HepG2 (cell line): Measurements from ENCODE around the gene CORO1C. TPM values are rescaled to one million over a fixed set of nuclear protein-coding genes. Genes with fewer than 3 reads are reported as not detected.
A peak's percentile ranks its signal among the peaks of the same experiment; 100 is the strongest.

Experiments used
- AGO1 ChIP-seq: fragments of 200-400 bp; formaldehyde crosslinking; IDR thresholded peaks from 2 replicates; pipeline ENCODE4 v1.6.1; 2017; ENCODE audit warnings: mild to moderate bottlenecking, low read depth, low read length, moderate library complexity; ENCODE audit not compliant: poor library complexity, severe bottlenecking
- CC2D1A ChIP-seq: sonication (generic); formaldehyde crosslinking; IDR thresholded peaks from 2 replicates; pipeline ENCODE4 v1.8.1; 2023; ENCODE audit warnings: mild to moderate bottlenecking, missing genetic modification reagents
- CEBPG ChIP-seq: IDR thresholded peaks from 2 replicates; pipeline ENCODE4 v1.6.1; 2016
- LCORL ChIP-seq, 2 experiments: fragments of 450-650 bp in 1 of 2; sonication (generic) in 1 of 2; formaldehyde crosslinking in 1 of 2; IDR thresholded peaks; 2 replicates each; pipeline versions ENCODE4 v1.5.0 to v1.6.1; 2017 to 2020; ENCODE audit warnings: antibody characterized with exemption in 1 of 2, missing genetic modification reagents in 1 of 2
- ONECUT2 ChIP-seq: sonication (generic); formaldehyde crosslinking; IDR thresholded peaks from 2 replicates; pipeline ENCODE4 v1.4.0; 2020; ENCODE audit warnings: missing genetic modification reagents
- POLR2G ChIP-seq: fragments of 200-400 bp; formaldehyde crosslinking; IDR thresholded peaks from 2 replicates; pipeline ENCODE4 v1.6.1; 2018; ENCODE audit warnings: mild to moderate bottlenecking, low read depth, low read length, moderate library complexity
- RARA ChIP-seq: IDR thresholded peaks from 2 replicates; pipeline ENCODE4 v1.6.1; 2016; ENCODE audit warnings: missing genetic modification reagents, missing compliant biosample characterization
- SMC3 ChIP-seq: IDR thresholded peaks from 2 replicates; pipeline ENCODE4 v1.6.1; 2011; ENCODE audit warnings: low read length, improper control_type of control experiment
- SNRNP70 ChIP-seq: fragments of 200-400 bp; formaldehyde crosslinking; IDR thresholded peaks from 2 replicates; pipeline ENCODE4 v1.6.1; 2017; ENCODE audit warnings: mild to moderate bottlenecking, low read depth, low read length, moderate library complexity
- TBL1XR1 ChIP-seq: fragments of 150-350 bp; IDR thresholded peaks from 2 replicates; pipeline ENCODE4 v1.6.1; 2014; ENCODE audit warnings: borderline replicate concordance, low read length; ENCODE audit not compliant: partially characterized antibody
- ZFP62 ChIP-seq: sonication (generic); formaldehyde crosslinking; IDR thresholded peaks from 2 replicates; pipeline ENCODE4 v1.4.0; 2020; ENCODE audit warnings: missing genetic modification reagents
- ZNF17 ChIP-seq: sonication (generic); formaldehyde crosslinking; IDR thresholded peaks from 2 replicates; pipeline ENCODE4 v1.5.0; 2020; ENCODE audit warnings: mild to moderate bottlenecking, missing genetic modification reagents
- ZNF234 ChIP-seq: sonication (generic); formaldehyde crosslinking; conservative IDR thresholded peaks from 2 replicates; pipeline ENCODE4 v1.5.1; 2020; ENCODE audit warnings: mild to moderate bottlenecking, missing genetic modification reagents
- ZNF749 ChIP-seq: sonication (generic); formaldehyde crosslinking; IDR thresholded peaks from 2 replicates; pipeline ENCODE4 v1.8.0; 2022; ENCODE audit warnings: mild to moderate bottlenecking, missing genetic modification reagents, moderate library complexity, borderline replicate concordance
- ZNF883 ChIP-seq: sonication (generic); formaldehyde crosslinking; IDR thresholded peaks from 2 replicates; pipeline ENCODE4 v1.5.1; 2020; ENCODE audit warnings: mild to moderate bottlenecking, missing genetic modification reagents; ENCODE audit errors: not compliant biosample characterization
- polyA plus RNA-seq, 8 experiments: library from polyadenylated mRNA; depleted of rRNA in 3 of 8; stranded (reverse) in 7 of 8; unstranded in 1 of 8; fragments of >200 nt; fragmentation: Illumina TruSeq in 4 of 8; extraction: Trizol in 4 of 8; gene quantifications; 2 replicates each; pipeline versions ENCODE4 v1.2.1 to v1.2.3, GENCODE V29; 2011 to 2016; ENCODE audit warnings: low read depth in 4 of 8, missing spikeins in 1 of 8, mixed read lengths in 1 of 8; ENCODE audit not compliant: insufficient read depth in 1 of 8
- total RNA-seq, 5 experiments: library from RNA; depleted of rRNA; stranded (reverse); fragments of >200 nt; fragmentation: Illumina TruSeq; extraction: Trizol; gene quantifications; 2 replicates each; pipeline ENCODE4 v1.2.3, GENCODE V29; 2016; ENCODE audit warnings: low read depth in 1 of 5
- TF ChIP-seq, protein P1 (sequence below): sonication (generic); formaldehyde crosslinking; conservative IDR thresholded peaks from 2 replicates; pipeline ENCODE4 v1.4.0; 2020; ENCODE audit warnings: missing genetic modification reagents
- TF ChIP-seq, protein P2 (sequence below): sonication (generic); formaldehyde crosslinking; IDR thresholded peaks from 2 replicates; pipeline ENCODE4 v1.4.0; 2020; ENCODE audit warnings: missing genetic modification reagents
- TF ChIP-seq, protein P3 (sequence below): sonication (generic); formaldehyde crosslinking; IDR thresholded peaks from 2 replicates; pipeline ENCODE4 v1.4.0; 2020; ENCODE audit warnings: low read depth, missing genetic modification reagents
- TF ChIP-seq, protein P4 (sequence below): sonication (generic); formaldehyde crosslinking; IDR thresholded peaks from 2 replicates; pipeline ENCODE4 v1.4.0; 2020; ENCODE audit warnings: mild to moderate bottlenecking, missing genetic modification reagents
- TF ChIP-seq, protein P5 (sequence below): sonication (generic); formaldehyde crosslinking; IDR thresholded peaks from 2 replicates; pipeline ENCODE4 v1.4.0; 2020; ENCODE audit warnings: mild to moderate bottlenecking, low read depth, missing genetic modification reagents

The CORO1C gene
- total and polyA plus RNA-seq, 2 of the 13 experiments (the other 11 are each of a cell fraction or from before 2014, with no cell fraction given): 73.7 to 131 TPM

DNA sequence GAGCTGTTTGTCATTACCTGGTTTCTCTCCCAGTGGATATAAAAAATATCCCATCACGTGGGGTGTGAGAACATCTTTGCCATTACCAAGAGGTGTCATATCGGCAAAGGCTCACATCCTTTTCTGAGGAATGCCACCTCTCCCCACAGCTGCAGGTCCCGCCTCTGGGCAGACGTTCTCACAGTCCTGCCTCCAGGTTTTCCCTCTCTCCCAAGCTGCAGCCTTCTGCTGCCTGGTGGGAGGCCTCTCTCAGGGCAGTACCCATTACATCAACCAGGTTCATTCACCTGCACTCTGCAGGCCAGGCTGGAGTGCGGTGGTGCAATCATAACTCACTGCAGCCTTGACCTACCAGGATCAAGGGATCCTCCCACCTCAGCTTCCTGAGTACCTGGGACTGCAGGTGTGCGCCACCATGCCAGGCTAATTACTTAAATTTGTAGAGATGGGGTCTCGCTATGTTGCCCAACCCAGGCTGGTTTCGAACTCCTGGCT is 118.5 kb downstream of the CORO1C start (continued):
- TF ChIP-seq ZNF749 (no peak), ONECUT2 (CRISPR knock-in tag) (no peak), ZNF883 (CRISPR knock-in tag) (no peak), SMC3 (no peak), POLR2G (no peak), RARA (CRISPR knock-in tag) (no peak), ZNF234 (no peak), SNRNP70 (no peak), ZFP62 (CRISPR knock-in tag) (no peak), AGO1 (no peak), CC2D1A (no peak), TBL1XR1 (no peak), ZNF17 (CRISPR knock-in tag) (no peak), CEBPG (CRISPR knock-in tag) (peak; percentile 56), LCORL (IDR thresholded peaks at IDR 0.05) (no peak), LCORL (CRISPR knock-in tag; IDR thresholded peaks at IDR 0.05) (no peak)
- TF ChIP-seq, protein P1, sequence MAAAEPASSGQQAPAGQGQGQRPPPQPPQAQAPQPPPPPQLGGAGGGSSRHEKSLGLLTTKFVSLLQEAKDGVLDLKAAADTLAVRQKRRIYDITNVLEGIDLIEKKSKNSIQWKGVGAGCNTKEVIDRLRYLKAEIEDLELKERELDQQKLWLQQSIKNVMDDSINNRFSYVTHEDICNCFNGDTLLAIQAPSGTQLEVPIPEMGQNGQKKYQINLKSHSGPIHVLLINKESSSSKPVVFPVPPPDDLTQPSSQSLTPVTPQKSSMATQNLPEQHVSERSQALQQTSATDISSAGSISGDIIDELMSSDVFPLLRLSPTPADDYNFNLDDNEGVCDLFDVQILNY: no peak
- TF ChIP-seq, protein P2, sequence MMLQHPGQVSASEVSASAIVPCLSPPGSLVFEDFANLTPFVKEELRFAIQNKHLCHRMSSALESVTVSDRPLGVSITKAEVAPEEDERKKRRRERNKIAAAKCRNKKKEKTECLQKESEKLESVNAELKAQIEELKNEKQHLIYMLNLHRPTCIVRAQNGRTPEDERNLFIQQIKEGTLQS (CRISPR knock-in tag): no peak
- TF ChIP-seq, protein P3, sequence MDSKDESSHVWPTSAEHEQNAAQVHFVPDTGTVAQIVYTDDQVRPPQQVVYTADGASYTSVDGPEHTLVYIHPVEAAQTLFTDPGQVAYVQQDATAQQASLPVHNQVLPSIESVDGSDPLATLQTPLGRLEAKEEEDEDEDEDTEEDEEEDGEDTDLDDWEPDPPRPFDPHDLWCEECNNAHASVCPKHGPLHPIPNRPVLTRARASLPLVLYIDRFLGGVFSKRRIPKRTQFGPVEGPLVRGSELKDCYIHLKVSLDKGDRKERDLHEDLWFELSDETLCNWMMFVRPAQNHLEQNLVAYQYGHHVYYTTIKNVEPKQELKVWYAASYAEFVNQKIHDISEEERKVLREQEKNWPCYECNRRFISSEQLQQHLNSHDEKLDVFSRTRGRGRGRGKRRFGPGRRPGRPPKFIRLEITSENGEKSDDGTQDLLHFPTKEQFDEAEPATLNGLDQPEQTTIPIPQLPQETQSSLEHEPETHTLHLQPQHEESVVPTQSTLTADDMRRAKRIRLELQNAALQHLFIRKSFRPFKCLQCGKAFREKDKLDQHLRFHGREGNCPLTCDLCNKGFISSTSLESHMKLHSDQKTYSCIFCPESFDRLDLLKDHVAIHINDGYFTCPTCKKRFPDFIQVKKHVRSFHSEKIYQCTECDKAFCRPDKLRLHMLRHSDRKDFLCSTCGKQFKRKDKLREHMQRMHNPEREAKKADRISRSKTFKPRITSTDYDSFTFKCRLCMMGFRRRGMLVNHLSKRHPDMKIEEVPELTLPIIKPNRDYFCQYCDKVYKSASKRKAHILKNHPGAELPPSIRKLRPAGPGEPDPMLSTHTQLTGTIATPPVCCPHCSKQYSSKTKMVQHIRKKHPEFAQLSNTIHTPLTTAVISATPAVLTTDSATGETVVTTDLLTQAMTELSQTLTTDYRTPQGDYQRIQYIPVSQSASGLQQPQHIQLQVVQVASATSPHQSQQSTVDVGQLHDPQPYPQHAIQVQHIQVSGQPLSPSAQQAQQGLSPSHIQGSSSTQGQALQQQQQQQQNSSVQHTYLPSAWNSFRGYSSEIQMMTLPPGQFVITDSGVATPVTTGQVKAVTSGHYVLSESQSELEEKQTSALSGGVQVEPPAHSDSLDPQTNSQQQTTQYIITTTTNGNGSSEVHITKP (CRISPR knock-in tag): no peak
- TF ChIP-seq, protein P4, sequence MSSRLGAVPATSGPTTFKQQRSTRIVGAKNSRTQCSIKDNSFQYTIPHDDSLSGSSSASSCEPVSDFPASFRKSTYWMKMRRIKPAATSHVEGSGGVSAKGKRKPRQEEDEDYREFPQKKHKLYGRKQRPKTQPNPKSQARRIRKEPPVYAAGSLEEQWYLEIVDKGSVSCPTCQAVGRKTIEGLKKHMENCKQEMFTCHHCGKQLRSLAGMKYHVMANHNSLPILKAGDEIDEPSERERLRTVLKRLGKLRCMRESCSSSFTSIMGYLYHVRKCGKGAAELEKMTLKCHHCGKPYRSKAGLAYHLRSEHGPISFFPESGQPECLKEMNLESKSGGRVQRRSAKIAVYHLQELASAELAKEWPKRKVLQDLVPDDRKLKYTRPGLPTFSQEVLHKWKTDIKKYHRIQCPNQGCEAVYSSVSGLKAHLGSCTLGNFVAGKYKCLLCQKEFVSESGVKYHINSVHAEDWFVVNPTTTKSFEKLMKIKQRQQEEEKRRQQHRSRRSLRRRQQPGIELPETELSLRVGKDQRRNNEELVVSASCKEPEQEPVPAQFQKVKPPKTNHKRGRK (CRISPR knock-in tag): no peak
- TF ChIP-seq, protein P5, sequence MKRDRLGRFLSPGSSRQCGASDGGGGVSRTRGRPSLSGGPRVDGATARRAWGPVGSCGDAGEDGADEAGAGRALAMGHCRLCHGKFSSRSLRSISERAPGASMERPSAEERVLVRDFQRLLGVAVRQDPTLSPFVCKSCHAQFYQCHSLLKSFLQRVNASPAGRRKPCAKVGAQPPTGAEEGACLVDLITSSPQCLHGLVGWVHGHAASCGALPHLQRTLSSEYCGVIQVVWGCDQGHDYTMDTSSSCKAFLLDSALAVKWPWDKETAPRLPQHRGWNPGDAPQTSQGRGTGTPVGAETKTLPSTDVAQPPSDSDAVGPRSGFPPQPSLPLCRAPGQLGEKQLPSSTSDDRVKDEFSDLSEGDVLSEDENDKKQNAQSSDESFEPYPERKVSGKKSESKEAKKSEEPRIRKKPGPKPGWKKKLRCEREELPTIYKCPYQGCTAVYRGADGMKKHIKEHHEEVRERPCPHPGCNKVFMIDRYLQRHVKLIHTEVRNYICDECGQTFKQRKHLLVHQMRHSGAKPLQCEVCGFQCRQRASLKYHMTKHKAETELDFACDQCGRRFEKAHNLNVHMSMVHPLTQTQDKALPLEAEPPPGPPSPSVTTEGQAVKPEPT (CRISPR knock-in tag): no peak
